ENCODE measurements around the gene ZNF837.
"Not testable (repeated sequence)": the region's sequence is repeated elsewhere in the genome, so short reads cannot be mapped to it uniquely, and the experiment has no call there.

ZNF837 gene

GRCh38 chr19:58353717-58354477, 26.9 kb downstream of the ZNF837 start:
- DNase-seq (ENCODE audit: low read depth), result no peak
- no peak overlapping the region for H3K4me3 ChIP-seq (ENCODE audit: low read depth, low read length)

GRCh38 chr19:58352760-58353671, 27.8 kb downstream of the ZNF837 start, which contains the start of gene A1BG:
Gene A1BG, minus strand, starts transcription at chr19:58353492. Its CDS starts 55 bp downstream, at chr19:58353437.
- H3K4me3 ChIP-seq (ENCODE audit: low read depth, low read length), result no peak within 1 kb of the TSS
- DNase-seq (ENCODE audit: low read depth), result no peak

DNA sequence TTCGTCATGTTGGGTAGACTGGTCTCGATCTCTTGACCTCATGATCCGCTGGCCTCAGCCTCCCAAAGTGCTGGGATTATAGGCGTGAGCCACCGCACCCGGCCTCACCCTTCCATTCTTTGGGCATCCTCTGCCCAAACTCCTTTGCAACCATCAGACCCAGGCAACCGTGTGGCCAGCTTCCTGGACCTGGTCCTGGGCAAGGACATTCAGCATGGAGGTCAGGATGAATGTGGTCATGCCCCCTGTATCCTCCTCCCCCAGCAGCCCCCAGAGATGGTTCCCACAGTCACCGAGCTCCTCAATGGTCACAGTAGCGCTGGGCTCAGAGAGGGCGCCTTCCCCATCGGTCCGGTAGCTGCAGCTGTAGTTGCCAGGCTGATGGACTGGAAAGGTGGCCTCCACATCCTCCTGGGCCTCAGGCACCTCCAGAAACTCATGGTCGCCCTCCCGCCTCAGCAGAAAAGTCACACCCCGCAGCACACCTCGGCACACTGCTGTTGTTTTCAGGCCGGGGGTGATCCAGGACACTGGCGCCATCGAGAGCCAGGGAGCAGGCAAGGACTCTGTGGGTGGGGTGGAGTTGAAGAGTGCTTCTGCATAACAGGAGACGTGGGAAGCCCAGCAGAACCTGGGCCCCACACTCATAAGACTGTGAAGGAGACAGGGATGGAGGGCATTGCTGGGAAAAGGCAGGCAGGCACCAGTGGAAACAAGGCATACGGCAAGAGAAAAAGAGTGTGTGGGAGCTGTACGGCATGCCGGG, 28.7 kb downstream of the ZNF837 start:
- no peak for DNase-seq (ENCODE audit: low read depth)
- H3K4me3 ChIP-seq (ENCODE audit: low read depth, low read length), result no peak overlapping the region

DNA sequence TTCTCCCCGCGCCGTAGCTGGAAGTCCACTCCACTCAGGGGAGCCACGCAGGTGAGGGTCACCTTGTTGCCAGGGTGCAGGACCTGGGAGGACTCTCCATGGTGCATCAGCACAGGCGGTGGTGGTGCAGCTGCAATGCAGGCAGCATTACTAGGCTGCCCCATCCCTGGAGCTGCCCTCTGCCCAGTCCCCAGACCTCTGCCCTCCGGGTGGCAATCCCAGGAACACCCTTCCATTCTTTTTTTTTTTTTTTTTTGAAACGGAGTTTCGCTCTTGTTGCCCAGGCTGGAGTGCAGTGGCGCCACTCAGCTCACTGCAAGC, 29.3 kb downstream of the ZNF837 start:
- DNase-seq (ENCODE audit: low read depth), result no peak
- H3K4me3 ChIP-seq (ENCODE audit: low read depth, low read length), result no peak overlapping the region

DNA sequence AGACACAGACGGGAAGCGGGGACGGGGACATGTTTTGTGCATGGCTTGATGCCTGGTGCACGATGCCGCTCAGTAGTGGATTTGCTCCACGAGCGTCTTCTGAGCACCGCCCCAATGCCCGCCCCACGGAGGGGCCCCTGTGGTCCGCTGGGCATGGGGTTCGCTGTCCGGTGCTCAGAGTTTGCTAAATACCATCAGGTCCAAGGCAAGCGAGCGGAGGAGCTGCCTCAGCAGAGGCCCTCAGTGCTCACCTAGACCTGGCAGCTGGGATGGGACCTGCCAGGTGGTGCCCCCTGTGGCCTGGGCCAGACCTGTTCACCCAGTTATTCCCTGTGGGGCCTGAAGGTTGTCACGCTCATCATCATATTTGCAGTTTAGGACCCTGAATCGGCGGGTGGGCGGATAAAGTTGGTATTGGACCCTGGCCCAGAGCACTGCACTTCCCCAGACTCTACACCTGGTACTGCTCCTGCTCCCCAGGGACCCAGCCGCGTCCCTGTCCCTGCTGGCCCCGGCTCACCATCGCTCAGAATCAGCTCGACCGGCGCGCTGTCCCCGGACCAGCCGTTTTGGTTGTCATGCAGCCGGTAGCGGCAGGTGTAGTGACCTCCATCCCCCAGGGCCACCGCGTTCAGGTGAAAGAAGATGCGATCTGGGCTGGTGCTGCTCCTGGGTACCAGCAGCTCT, 29.8 kb downstream of the ZNF837 start:
- DNase-seq (ENCODE audit: low read depth), result no peak
- H3K4me3 ChIP-seq (ENCODE audit: low read depth, low read length), result no peak overlapping the region

DNA sequence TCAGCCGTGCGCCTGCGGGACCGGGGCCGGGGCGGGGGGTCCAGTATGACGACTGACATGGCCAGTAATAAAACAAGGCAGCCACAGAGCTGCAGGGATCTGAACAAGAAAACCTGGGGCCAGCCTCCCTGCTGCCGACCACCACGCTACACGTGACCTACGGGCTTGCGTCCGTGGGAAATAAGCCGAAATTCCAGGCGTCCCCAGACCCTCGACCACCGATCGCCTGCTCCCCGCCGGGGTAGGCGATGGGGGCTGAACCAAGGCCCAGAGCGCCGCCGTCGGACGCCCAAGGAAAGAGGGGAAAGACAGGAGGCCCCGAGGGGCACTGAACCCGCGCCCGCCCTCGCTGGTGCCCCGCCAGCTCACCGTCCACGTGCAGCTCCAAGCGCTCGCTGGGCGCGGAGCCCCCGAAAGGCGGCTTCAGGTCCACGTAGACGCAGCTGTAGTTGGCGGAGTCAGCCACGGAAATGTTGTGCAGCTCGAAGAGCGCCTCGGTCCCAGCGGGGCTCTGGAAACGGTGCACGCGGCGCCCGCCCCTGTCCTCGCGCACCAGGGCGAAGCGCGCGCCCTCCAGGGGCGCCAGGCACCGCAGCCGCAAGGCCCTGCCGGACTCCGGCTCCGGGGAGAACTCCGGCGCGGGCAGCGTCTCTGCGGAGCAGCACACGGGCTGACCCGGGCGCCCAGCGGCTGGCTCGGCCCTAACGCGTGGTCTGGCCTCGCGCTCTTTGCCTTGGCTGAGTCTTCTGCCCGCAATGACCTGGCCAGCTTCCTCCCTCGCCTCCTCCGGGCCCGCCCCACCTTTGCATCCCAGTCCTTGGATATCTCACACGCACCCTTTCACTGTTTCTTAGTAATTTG, 30.6 kb downstream of the ZNF837 start:
- H3K4me3 ChIP-seq (ENCODE audit: low read depth, low read length), result no peak overlapping the region
- no peak for DNase-seq (ENCODE audit: low read depth)

DNA sequence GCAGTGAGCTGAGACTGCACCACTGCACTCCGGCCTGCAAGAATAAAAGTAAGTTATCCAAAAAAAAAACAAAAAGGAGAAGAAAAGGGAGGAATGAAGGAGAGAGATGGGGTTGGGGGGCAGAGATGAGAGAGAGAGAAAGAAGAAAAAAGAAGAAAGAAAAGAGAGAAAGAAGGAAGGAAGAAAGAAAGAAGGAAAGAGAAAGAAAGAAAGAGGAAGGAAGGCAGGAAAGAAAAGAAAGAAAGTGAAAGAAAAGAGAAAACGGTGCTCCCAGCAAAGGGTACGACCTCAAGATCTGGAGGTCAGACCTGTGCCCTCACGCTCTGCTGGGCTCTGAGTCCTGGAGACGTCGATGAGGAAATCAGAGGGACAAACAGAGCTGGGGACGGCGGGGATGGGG, 31.2 kb downstream of the ZNF837 start:
- no peak overlapping the region for H3K4me3 ChIP-seq (ENCODE audit: low read depth, low read length)
- DNase-seq (ENCODE audit: low read depth), result no peak

GRCh38 chr19:58348080-58348479, 32.8 kb downstream of the ZNF837 start:
- DNase-seq (ENCODE audit: low read depth), result not testable (repeated sequence)
- H3K4me3 ChIP-seq (ENCODE audit: low read depth, low read length), result peak overlapping the region; percentile 66

- H3K4me3 ChIP-seq (ENCODE audit: low read depth, low read length), result peak overlapping the region; percentile 66
- no peak for DNase-seq (ENCODE audit: low read depth)
Measured at GRCh38 chr19:58346961-58347929, 33.6 kb downstream of the ZNF837 start.

DNA sequence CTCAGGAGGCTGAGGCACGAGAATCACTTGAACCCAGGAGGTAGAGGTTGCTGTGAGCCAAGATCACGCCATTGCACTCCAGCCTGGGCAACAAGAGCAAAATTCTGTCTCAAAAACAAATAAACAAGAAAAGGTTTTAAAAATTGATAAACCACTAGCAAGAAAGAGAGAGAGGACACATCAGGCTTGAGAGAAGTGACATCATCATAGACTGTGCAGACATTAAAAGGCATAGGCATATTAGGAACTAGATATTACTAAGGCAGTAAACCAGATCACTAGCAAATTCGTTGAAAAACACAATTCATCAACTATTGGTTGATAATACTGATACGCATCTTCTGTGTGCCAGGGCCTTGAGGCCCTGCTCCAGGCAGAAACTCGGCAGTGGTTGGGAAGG, 35.3 kb downstream of the ZNF837 start:
- no peak overlapping the region for H3K4me3 ChIP-seq (ENCODE audit: low read depth, low read length)
- DNase-seq (ENCODE audit: low read depth), result no peak

DNA sequence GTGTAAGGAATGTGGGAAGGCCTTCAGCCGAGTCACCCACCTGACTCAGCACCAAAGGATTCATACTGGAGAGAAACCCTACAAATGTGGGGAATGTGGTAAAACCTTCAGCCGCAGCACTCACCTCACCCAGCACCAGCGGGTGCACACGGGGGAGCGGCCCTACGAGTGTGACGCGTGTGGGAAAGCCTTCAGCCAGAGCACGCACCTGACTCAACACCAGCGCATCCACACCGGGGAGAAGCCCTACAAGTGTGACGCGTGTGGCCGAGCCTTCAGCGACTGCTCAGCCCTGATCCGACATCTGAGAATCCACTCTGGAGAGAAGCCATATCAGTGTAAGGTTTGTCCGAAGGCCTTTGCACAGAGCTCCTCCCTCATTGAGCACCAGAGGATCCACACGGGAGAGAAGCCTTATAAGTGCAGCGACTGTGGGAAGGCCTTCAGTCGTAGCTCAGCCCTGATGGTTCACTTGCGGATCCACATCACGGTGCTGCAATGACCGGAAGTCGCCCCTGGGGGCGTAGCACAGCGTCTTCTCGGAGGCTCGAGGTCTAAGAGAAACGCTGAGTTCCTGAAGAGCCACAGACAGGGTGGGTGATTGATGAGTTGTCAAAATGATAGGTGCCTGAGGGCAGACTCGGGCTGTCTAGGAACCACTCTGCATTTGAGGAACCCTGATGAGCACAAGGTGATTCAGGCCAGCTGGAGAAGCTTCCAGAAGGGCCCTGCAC, 41.8 kb downstream of the ZNF837 start:
- no peak for DNase-seq (ENCODE audit: low read depth)

DNA sequence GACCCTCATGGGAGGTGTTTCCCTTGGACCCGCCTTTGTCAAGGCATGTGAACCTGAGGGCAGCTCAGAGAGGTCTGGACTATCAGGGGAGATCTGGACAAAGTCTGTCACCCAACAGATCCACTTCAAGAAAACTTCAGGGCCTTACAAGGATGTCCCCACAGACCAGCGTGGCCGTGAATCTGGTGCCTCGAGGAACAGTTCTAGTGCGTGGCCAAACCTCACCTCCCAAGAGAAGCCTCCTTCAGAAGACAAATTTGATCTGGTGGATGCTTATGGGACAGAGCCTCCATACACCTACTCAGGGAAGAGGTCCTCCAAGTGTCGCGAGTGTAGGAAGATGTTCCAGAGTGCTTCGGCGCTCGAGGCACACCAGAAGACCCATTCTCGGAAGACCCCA, 42.5 kb downstream of the ZNF837 start:
- no peak overlapping the region for H3K4me3 ChIP-seq (ENCODE audit: low read depth, low read length)
- no peak for DNase-seq (ENCODE audit: low read depth)

More for the DNA sequence above, 41.8 kb downstream of the ZNF837 start:
- H3K4me3 ChIP-seq (ENCODE audit: low read depth, low read length), result no peak overlapping the region

DNA sequence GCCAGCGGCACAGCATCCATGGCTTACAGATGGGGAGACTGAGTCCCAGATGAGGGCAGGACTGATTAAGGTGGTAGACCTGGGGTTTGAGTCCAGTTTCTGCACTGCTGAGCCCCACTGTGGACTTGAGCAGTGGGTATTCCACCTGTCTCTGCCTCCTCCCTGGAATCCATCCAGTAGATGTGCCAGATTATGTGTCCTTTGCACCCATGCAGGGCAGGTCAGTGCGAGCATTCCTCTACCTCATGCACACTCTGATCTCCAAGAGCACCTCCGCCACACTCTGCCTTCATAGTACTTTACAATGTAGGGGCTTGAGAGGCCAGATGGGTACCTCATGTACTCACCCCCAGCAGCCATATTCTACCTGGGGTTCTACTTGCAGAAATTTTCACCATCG, 44.0 kb downstream of the ZNF837 start:
- no peak overlapping the region for H3K4me3 ChIP-seq (ENCODE audit: low read depth, low read length)
- no peak for DNase-seq (ENCODE audit: low read depth)

DNA sequence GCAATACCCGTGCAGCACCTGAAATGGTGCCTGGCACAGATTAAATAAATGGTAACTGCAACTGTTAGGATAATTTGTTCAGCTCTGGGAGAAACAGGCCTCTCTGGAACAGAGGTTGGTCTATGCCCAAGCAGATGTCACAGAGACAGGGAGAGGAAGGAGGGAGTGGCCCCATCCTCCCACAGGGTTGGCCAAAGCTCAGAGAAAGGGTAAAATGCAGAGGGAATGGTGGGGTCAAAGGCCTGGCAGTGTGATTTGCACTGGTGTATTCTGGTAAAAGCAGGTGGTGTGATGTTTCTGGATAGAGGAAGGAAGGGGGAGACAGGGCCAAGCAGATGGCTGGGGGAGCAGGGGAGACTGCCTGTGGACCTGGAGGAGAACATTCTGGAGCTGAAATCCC, 44.6 kb downstream of the ZNF837 start:
- DNase-seq (ENCODE audit: low read depth), result no peak
- no peak overlapping the region for H3K4me3 ChIP-seq (ENCODE audit: low read depth, low read length)

DNA sequence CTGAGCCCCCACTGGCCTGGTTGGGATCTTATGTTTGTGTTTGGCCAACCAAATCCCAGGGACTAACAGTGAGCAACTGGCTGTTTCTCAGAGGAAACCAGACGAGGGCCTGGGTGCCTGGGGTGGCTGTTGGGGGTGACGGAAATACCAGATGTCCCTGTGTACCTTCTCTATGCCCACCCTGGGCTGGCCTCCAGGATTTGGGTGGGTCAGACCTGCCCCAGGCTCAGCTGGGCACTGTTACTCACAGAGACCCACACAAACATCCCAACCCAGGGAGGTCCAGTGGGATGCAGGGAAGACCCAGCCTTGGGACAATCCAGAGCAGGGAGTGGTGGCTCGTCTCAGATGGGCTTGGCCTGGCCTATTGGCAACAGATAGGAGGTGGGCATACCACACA, 45.2 kb downstream of the ZNF837 start:
- no peak for DNase-seq (ENCODE audit: low read depth)
- H3K4me3 ChIP-seq (ENCODE audit: low read depth, low read length), result no peak overlapping the region

DNA sequence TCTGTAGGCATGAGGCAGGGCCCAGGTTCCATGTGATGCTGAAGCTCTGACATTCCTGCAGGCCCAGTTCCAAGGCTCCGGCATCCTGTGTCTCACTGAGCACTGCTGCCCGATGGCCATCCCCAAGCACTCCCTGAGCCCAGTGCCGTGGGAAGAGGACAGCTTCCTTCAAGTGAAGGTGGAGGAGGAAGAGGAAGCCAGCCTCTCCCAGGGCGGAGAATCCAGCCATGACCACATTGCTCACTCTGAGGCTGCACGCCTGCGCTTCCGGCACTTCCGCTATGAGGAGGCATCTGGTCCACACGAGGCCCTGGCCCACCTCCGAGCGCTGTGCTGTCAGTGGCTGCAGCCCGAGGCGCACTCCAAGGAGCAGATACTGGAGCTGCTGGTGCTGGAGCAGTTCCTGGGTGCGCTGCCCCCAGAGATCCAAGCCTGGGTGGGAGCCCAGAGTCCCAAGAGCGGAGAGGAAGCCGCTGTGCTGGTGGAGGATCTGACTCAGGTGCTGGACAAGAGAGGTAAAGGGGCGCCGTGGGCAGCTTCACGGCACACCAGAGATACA, 46.1 kb downstream of the ZNF837 start:
- H3K4me3 ChIP-seq (ENCODE audit: low read depth, low read length), result no peak overlapping the region
- no peak for DNase-seq (ENCODE audit: low read depth)

DNA sequence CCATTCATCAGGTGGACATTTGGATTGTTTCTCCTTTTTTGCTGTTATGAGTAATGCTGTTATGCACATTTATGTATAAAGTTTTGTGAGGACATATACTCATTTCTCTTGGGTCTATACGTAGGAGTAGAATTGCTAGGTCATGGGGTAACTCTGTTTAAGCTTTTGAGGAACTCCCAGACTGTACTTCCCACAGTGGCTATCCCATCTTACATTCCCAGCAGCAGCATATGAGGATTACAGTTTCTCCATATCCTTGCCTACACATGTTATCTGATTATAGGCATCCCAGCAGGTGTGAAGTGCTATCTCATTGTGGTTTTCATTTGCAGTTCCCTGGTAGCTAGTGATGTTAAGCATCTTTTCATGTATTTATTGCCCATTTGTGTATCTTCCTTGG, 48.1 kb downstream of the ZNF837 start:
- no peak overlapping the region for H3K4me3 ChIP-seq (ENCODE audit: low read depth, low read length)
- DNase-seq (ENCODE audit: low read depth), result no peak

Measured in skeletal muscle cell (primary cell).